OCI-LY7 (cell line): ENCODE data around the gene CAPN10.

Source experiments
- EZH2phosphoT487 ChIP-seq: fragments of 200-600 bp; sonication (generic); IDR thresholded peaks from 2 replicates; pipeline ENCODE4 v1.6.1; 2018; ENCODE audit warnings: low read depth, borderline replicate concordance, mild to moderate bottlenecking, mixed run types, antibody characterized with exemption, low read length, moderate library complexity, mixed read lengths
- TF ChIP-seq, protein P1 (sequence below): fragments of 200-600 bp; sonication (generic); conservative IDR thresholded peaks from 2 replicates; pipeline ENCODE4 v1.5.1; 2014; ENCODE audit warnings: mild to moderate bottlenecking, antibody characterized with exemption, low read length, moderate library complexity, mixed read lengths

- TF ChIP-seq, protein P1, sequence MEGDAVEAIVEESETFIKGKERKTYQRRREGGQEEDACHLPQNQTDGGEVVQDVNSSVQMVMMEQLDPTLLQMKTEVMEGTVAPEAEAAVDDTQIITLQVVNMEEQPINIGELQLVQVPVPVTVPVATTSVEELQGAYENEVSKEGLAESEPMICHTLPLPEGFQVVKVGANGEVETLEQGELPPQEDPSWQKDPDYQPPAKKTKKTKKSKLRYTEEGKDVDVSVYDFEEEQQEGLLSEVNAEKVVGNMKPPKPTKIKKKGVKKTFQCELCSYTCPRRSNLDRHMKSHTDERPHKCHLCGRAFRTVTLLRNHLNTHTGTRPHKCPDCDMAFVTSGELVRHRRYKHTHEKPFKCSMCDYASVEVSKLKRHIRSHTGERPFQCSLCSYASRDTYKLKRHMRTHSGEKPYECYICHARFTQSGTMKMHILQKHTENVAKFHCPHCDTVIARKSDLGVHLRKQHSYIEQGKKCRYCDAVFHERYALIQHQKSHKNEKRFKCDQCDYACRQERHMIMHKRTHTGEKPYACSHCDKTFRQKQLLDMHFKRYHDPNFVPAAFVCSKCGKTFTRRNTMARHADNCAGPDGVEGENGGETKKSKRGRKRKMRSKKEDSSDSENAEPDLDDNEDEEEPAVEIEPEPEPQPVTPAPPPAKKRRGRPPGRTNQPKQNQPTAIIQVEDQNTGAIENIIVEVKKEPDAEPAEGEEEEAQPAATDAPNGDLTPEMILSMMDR, result no peak
- TF ChIP-seq EZH2phosphoT487, result no peak
Observed at GRCh38 chr2:240569523-240569997, 17.0 kb upstream of the CAPN10 start.
